Astrocyte (in vitro differentiated cells and primary cell): ENCODE results near the gene PATJ. TPM values are rescaled to one million over a fixed set of nuclear protein-coding genes. Genes with fewer than 3 reads are reported as not detected.
"Not testable (repeated sequence)": the region's sequence is repeated elsewhere in the genome, so short reads cannot be mapped to it uniquely, and the experiment has no call there.

ENCODE experiments used
- DNase-seq: peaks from one replicate; pipeline ENCODE4 v3.0.0-alpha.2; 2010; ENCODE audit warnings: low read depth
- FAIRE-seq: peaks from 2 replicates; lab custom pipeline; 2011; peaks lifted over from hg19 to GRCh38; lab: Jason Lieb, UNC
- H2AFZ ChIP-seq: 2 replicates; pipeline ENCODE4 v1.6.0; 2012; ENCODE audit warnings: low read depth, low read length, inconsistent platforms
- H3K27ac ChIP-seq: 2 replicates; pipeline ENCODE4 v1.5.1; 2011; ENCODE audit warnings: low read depth, low read length, inconsistent platforms
- H3K27me3 ChIP-seq: 2 replicates; pipeline ENCODE4 v1.6.0; 2011; ENCODE audit warnings: low read length, inconsistent platforms; ENCODE audit not compliant: insufficient read depth
- H3K36me3 ChIP-seq: 2 replicates; pipeline ENCODE4 v1.5.1; 2011; ENCODE audit warnings: low read length, inconsistent platforms; ENCODE audit not compliant: insufficient read depth
- H3K4me1 ChIP-seq: 2 replicates; pipeline ENCODE4 v1.5.1; 2011; ENCODE audit warnings: low read length, inconsistent platforms; ENCODE audit not compliant: insufficient read depth
- H3K4me2 ChIP-seq: 2 replicates; pipeline ENCODE4 v1.6.0; 2012; ENCODE audit warnings: low read length, inconsistent platforms
- H3K4me3 ChIP-seq: 2 replicates; pipeline ENCODE4 v1.5.1; 2011; ENCODE audit warnings: low read depth, mild to moderate bottlenecking, low read length, inconsistent platforms; ENCODE audit not compliant: insufficient read depth
- H3K79me2 ChIP-seq: 2 replicates; pipeline ENCODE4 v1.6.0; 2012; ENCODE audit warnings: mild to moderate bottlenecking, low read length, inconsistent platforms; ENCODE audit not compliant: insufficient read depth
- H3K9ac ChIP-seq: 2 replicates; pipeline ENCODE4 v1.6.0; 2012; ENCODE audit warnings: mild to moderate bottlenecking, low read length, inconsistent platforms
- H3K9me3 ChIP-seq: 2 replicates; pipeline ENCODE4 v1.5.1; 2012; ENCODE audit warnings: low read depth, mild to moderate bottlenecking, low read length, inconsistent platforms; ENCODE audit not compliant: insufficient read depth
- H4K20me1 ChIP-seq: 2 replicates; pipeline ENCODE4 v1.6.0; 2012; ENCODE audit warnings: low read length, inconsistent platforms; ENCODE audit not compliant: insufficient read depth
- H3K27ac Mint-ChIP-seq: one replicate; pipeline ENCODE4 v1.8.0; 2021; ENCODE audit warnings: mild to moderate bottlenecking, mixed read lengths; ENCODE audit not compliant: unreplicated experiment
- H3K27me3 Mint-ChIP-seq: one replicate; pipeline ENCODE4 v1.8.0; 2021; ENCODE audit warnings: low read depth, mixed read lengths; ENCODE audit not compliant: unreplicated experiment
- H3K36me3 Mint-ChIP-seq: one replicate; pipeline ENCODE4 v1.8.0; 2021; ENCODE audit warnings: low read depth, mixed read lengths; ENCODE audit not compliant: unreplicated experiment
- H3K4me1 Mint-ChIP-seq: one replicate; pipeline ENCODE4 v1.8.0; 2021; ENCODE audit warnings: low read depth, mixed read lengths; ENCODE audit not compliant: unreplicated experiment
- H3K4me3 Mint-ChIP-seq: one replicate; pipeline ENCODE4 v1.8.0; 2021; ENCODE audit warnings: mild to moderate bottlenecking, moderate library complexity, mixed read lengths; ENCODE audit not compliant: unreplicated experiment
- H3K9me3 Mint-ChIP-seq: one replicate; pipeline ENCODE4 v1.8.0; 2021; ENCODE audit warnings: mild to moderate bottlenecking, mixed read lengths; ENCODE audit not compliant: unreplicated experiment
- CTCF ChIP-seq: IDR thresholded peaks from 2 replicates; pipeline ENCODE4 v1.5.1; 2011; ENCODE audit warnings: low read depth, mild to moderate bottlenecking, inconsistent platforms, low read length, moderate library complexity; ENCODE audit not compliant: insufficient read depth
- EZH2 ChIP-seq: IDR thresholded peaks from 2 replicates; pipeline ENCODE4 v1.6.1; 2012; ENCODE audit warnings: mild to moderate bottlenecking, low read length, inconsistent platforms; ENCODE audit not compliant: insufficient read depth
- total RNA-seq: library from RNA; stranded (reverse); gene quantifications from 2 replicates; pipeline ENCODE4 v1.2.1, GENCODE V29; 2021

The PATJ gene
- total RNA-seq, 1 donor from 2014 or later = 11.0 TPM

- no peak overlapping the region for H3K9ac ChIP-seq
- H3K4me1 ChIP-seq = no peaks in the 10 kb centered on the region
- no peaks in the 10 kb centered on the region for H3K9me3 ChIP-seq
- peak overlapping the region; percentile 12 for H3K27ac Mint-ChIP-seq
- DNase-seq = peak; percentile 38
- peak overlapping the region; percentile 16 for H3K27ac ChIP-seq
- peaks cover 8% of the 10 kb centered on the region for H3K4me1 Mint-ChIP-seq
- H2AFZ ChIP-seq = no peak overlapping the region
- no peak overlapping the region for H3K4me3 Mint-ChIP-seq
- no peaks in the 10 kb centered on the region for H3K27me3 Mint-ChIP-seq
- H4K20me1 ChIP-seq = peaks cover 10% of the 10 kb centered on the region
- H3K4me3 ChIP-seq = no peak overlapping the region
- H3K9me3 Mint-ChIP-seq = no peaks in the 10 kb centered on the region
- TF ChIP-seq CTCF (no peak), EZH2 (no peak)
- peaks cover 24% of the 10 kb centered on the region for H3K79me2 ChIP-seq
- H3K36me3 Mint-ChIP-seq = no peaks in the 10 kb centered on the region
- FAIRE-seq = no peak
- no peaks in the 10 kb centered on the region for H3K27me3 ChIP-seq
- H3K4me2 ChIP-seq = no peak overlapping the region
- peaks cover 7% of the 10 kb centered on the region for H3K36me3 ChIP-seq
These were observed 33.0 kb upstream of the PATJ start for GRCh38 chr1:61708953-61709907.

- peaks cover 30% of the 10 kb centered on the region for H3K79me2 ChIP-seq
- H3K4me3 Mint-ChIP-seq = no peak overlapping the region
- TF ChIP-seq CTCF (no peak), EZH2 (no peak)
- H4K20me1 ChIP-seq = peaks cover 11% of the 10 kb centered on the region
- H3K4me3 ChIP-seq = no peak overlapping the region
- no peak overlapping the region for H3K9ac ChIP-seq
- no peaks in the 10 kb centered on the region for H3K36me3 Mint-ChIP-seq
- no peaks in the 10 kb centered on the region for H3K9me3 ChIP-seq
- no peaks in the 10 kb centered on the region for H3K27me3 ChIP-seq
- H3K27me3 Mint-ChIP-seq = no peaks in the 10 kb centered on the region
- H3K4me1 ChIP-seq = no peaks in the 10 kb centered on the region
- no peak overlapping the region for H3K4me2 ChIP-seq
- H2AFZ ChIP-seq = no peak overlapping the region
- no peak overlapping the region for H3K27ac Mint-ChIP-seq
- peaks cover 8% of the 10 kb centered on the region for H3K4me1 Mint-ChIP-seq
- H3K27ac ChIP-seq = no peak overlapping the region
- DNase-seq (no peak), FAIRE-seq (no peak)
- H3K36me3 ChIP-seq = peaks cover 7% of the 10 kb centered on the region
- no peaks in the 10 kb centered on the region for H3K9me3 Mint-ChIP-seq
These were observed 32.4 kb upstream of the PATJ start for GRCh38 chr1:61709908-61710289.

GRCh38 chr1:61711257-61711656 lies 31.0 kb upstream of the PATJ start:
- peaks cover 35% of the 10 kb centered on the region for H3K79me2 ChIP-seq
- H3K4me2 ChIP-seq, H3K4me3 Mint-ChIP-seq, H3K27ac Mint-ChIP-seq, H3K9me3 Mint-ChIP-seq, H3K4me1 Mint-ChIP-seq, H3K27ac ChIP-seq, H3K27me3 Mint-ChIP-seq, H3K36me3 ChIP-seq, H2AFZ ChIP-seq, H3K4me1 ChIP-seq, FAIRE-seq, H3K36me3 Mint-ChIP-seq, H3K9me3 ChIP-seq, H3K4me3 ChIP-seq, H3K27me3 ChIP-seq, H3K9ac ChIP-seq: not testable (repeated sequence)
- H4K20me1 ChIP-seq = peaks cover 13% of the 10 kb centered on the region
- DNase-seq = peak; percentile 41
